ENCODE measurements around the gene CHMP2A.
"Not testable (repeated sequence)": the region's sequence is repeated elsewhere in the genome, so short reads cannot be mapped to it uniquely, and the experiment has no call there.

Gene CHMP2A

DNA sequence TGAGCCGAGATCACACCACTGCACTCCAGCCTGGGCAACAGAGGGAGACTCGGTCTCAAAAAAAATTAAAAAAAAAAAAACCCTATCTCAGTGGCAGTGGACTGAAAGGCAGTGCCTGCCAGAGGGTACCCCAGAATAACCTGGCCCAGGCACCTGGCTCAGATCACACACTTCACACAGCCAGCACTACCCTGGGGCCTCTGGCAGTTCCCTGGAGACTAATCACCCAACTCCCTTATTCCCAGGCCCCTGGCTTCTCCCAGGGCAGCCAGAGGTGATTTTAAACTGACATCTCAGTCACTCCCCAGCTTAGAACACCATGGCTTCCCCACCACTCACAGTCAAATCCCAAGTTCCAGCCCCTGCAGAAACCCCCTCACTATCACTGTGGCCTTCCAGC lies 39.6 kb downstream of the CHMP2A start:
- in situ Hi-C loops (cut with HindIII; ENCODE audit: low pct_unique_long_range_greater_than_20kb, low sequenced_read_pairs) = no loop called here
- DNase-seq (ENCODE audit: low read depth in 1 of 2, low spot score in 1 of 2) = no peak
- TF ChIP-seq JUND (IDR thresholded peaks at IDR 0.05; ENCODE audit: low read depth) = no peak

DNA sequence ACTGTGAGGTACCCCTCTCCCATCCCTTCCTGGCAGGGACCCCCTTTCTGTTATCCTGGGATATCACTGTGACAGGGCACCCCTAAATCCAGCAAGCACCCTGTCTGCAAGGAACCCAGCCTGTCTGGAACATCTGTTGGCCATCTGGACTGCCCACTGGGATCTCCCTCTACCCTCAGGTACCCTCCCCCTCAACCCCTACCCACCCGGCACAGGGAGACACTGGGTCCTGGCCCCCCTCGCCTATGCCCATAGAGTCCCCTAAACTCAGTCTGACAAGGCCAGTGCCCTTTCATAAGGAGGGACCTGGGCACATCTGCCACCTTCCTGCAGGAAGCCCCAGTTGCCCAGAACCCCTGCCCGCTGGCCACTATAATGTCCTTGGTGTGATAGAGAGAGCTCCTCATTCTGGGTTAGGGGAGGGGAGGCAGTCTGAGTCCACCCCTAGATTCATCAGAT lies 40.3 kb downstream of the CHMP2A start:
- no peak for TF ChIP-seq JUND (IDR thresholded peaks at IDR 0.05; ENCODE audit: low read depth)
- no peak for DNase-seq (ENCODE audit: low read depth in 1 of 2, low spot score in 1 of 2)
- in situ Hi-C loops (cut with HindIII; ENCODE audit: low pct_unique_long_range_greater_than_20kb, low sequenced_read_pairs) = no loop called here

DNA sequence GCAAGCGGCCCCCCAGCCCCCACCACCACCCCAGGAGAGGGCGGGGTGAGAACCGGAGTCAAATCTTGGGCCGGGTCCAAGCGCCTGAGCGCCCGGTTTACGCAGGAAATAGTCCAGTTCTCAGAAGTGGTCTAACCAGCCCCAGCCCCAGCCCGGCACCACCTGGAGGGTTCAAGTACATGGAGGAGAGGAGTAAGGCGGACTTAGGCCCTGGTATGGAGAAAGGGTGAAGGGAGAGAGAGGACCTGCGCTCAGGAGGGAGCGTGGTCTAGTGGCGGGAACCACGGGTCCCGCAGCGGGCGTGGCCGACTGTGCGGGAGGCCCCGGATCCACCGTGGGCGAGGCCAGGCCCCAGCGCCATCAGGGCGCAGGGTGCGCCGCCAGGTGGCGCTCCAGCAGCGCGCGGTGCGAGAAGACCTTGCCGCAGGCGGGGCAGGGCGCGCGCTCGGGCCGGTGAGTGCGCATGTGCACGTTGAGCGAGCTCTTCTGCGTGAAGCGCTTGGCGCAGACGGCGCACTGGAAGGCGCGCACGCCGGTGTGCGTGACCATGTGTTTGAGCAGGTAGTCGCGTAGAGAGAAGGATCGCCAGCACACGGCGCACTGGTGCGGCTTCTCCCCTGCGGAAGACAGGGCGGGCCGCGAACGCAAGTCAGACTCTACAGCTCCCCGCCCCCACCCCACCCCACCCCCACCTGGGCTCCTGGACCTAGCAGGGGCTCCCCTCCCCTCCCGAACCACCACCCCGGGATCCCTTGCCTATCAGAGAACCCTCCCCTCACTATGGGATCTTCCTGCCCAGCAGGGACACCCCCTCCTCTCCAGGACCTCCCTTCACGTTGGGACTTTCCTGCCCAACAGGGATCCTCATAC lies 41.0 kb downstream of the CHMP2A start:
- peak; percentile 74 to 95 for DNase-seq (ENCODE audit: low read depth in 1 of 2, low spot score in 1 of 2)
- in situ Hi-C loops (cut with HindIII; ENCODE audit: low pct_unique_long_range_greater_than_20kb, low sequenced_read_pairs) = no loop called here
- TF ChIP-seq JUND (IDR thresholded peaks at IDR 0.05; ENCODE audit: low read depth) = no peak

DNA sequence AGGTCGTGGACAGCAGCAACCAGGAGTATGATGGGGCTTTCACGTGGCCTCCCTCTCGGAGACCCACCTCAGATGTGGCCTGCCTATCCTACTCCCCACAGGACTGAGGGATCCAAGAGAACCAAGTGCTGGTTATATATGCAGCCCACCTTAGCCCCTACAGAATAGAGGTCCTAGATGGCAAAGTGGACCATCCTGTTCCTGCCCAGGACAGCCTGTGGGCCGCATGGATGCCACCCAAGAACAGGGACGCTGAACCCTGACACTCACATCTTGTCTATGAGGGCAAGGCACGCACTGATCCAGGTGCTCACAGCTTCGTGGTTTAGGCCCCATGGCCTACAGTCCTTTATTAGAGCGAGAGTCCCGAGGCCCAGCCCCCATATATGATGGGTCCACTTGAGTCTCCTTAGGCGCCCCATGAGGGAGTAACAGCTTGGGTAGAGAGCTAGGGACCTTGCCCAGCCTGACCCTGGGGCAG lies 41.7 kb downstream of the CHMP2A start:
- DNase-seq (ENCODE audit: low read depth in 1 of 2, low spot score in 1 of 2) = no peak
- in situ Hi-C loops (cut with HindIII; ENCODE audit: low pct_unique_long_range_greater_than_20kb, low sequenced_read_pairs) = no loop called here
- TF ChIP-seq JUND (IDR thresholded peaks at IDR 0.05; ENCODE audit: low read depth) = no peak

DNA sequence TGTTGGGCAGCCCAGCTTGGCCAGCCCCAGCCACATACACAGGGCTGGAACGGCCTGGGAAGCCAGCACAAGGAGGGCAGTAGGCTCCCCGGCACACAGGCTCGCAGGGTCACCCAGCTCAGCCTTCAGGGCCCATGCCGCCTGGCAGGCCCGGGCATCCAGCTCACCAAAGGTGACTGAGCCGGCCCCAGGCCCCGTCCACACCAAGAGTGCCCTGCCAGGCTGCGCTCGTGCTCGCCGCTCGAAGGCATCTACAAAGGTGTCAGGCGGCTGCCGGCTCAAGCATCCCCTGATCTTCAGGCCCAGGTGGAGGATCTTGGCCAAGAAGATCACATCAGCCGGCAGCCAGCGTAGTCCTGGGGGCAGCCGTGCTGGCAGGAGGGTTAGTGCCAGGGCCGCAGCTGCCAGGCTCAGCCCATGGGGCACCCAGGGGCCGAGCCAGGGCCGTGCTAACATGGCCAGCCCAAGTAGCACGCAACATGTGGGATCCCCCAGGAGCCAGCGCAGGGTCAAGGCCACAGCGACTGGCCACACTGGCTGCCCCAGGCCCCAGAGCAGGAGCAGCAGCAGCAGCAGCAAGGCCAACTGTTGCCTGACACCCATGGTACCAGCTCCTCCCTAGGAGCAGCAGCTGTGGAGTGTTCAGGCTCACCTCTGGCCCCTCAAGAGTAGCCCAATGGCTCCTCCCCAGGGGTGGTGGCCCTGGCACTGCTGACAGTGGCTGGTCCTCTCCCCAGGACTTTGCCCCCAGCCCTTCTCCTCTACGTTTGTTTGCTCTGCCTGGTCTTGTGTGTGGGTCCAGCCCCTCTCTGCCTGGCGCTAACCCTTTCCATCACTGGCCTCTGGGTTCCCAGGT lies 43.3 kb downstream of the CHMP2A start, which contains the start of gene SLC27A5:
Gene SLC27A5 (minus strand): TSS at position 640 of the 856 bp plus-strand sequence. CDS start 37 bp downstream, at position 603.
- in situ Hi-C loops (cut with HindIII; ENCODE audit: low pct_unique_long_range_greater_than_20kb, low sequenced_read_pairs) = no loop called here
- no peak for DNase-seq (ENCODE audit: low read depth in 1 of 2, low spot score in 1 of 2)
- no peak for TF ChIP-seq JUND (IDR thresholded peaks at IDR 0.05; ENCODE audit: low read depth)

DNA sequence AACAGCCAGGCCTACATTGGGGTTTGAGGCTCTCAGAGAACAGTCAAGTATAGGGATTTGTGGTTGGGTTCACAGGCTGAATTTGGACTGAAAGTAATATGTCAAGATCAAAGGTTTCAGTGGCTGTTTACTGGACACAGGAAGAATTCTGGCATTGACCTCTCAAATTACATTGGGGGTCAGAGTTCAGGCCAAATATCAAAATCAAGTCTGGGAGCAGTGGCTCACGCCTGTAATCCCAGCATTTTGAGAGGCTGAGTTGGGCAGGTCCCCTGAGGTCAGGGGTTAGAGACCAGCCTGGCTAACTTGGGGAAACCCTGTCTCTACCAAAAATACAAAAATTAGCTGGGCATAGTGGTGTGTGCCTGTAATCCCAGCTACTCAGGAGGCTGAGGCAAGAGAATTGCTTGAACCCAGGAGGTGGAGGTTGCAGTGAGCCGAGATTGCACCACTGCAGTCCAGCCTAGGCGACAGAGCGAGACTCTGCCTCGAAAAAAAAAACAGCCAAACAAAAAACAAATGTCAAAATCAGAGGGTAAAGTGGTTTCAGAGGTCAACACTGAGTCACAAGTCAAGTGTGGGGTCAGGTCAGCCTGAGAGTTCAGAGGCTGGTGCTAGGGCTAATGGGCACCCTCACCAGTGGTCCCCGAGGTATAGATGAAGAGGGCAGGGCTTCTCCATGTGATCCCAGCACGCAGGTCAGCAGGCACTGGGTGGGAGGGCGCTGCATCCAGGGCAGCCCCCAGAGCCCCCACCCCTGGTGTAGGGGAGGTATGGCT lies 44.6 kb downstream of the CHMP2A start:
- DNase-seq (ENCODE audit: low read depth in 1 of 2, low spot score in 1 of 2) = no peak
- in situ Hi-C loops (cut with HindIII; ENCODE audit: low pct_unique_long_range_greater_than_20kb, low sequenced_read_pairs) = no loop called here
- no peak for TF ChIP-seq JUND (IDR thresholded peaks at IDR 0.05; ENCODE audit: low read depth)

DNA sequence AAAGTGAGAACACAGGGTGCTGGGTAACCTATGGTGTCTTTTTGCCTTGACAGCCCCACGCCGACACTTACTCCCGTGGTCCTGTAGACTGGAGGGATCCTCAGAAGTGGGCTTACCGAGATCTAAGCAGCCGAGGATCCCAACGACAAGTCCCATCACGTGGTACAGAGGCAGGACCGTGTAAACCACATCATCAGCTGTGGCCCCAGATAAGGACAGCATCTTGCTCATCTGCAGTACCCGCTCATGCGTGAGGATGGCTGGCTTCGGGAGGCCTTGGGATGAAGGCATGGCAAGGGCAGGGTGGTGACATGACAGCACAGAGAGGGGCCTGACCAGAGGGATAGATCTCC lies 45.2 kb downstream of the CHMP2A start:
- DNase-seq (ENCODE audit: low read depth in 1 of 2, low spot score in 1 of 2) = no peak
- no peak for TF ChIP-seq JUND (IDR thresholded peaks at IDR 0.05; ENCODE audit: low read depth)
- in situ Hi-C loops (cut with HindIII; ENCODE audit: low pct_unique_long_range_greater_than_20kb, low sequenced_read_pairs) = no loop called here

DNA sequence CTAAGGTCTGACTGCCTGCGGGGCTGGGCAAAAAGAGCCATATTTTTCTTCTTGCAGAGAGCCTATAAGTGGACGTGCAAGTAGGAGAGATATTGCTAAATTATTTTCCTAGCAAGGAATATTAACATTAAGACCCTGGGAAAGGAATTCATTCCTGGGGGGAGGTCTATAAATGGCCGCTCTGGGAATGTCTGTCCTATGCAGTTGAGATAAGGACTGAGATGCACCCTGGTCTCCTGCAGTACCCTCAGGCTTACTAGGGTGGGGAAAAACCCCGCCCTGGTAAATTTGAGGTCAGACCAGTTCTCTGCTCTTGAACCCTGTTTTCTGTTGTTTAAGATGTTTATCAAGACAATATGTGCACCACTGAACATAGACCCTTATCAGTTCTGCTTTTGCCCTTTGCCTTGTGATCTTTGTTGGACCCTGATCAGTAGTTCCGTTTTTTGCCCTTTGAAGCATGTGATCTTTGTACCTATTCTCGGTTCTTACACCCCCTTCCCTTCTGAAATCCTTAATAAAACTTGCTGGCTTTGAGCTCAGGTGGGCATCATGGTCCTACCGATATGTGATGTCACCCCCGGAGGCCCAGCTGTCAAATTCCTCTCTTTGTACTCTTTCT lies 47.2 kb downstream of the CHMP2A start:
- in situ Hi-C loops (cut with HindIII; ENCODE audit: low pct_unique_long_range_greater_than_20kb, low sequenced_read_pairs); DNase-seq (ENCODE audit: low read depth in 1 of 2, low spot score in 1 of 2): not testable (repeated sequence)
